ENCODE results near the gene NDUFV2. TPM values are rescaled to one million over a fixed set of nuclear protein-coding genes. Genes with fewer than 3 reads are reported as not detected.

NDUFV2 gene
- total and polyA plus RNA-seq, 2 donors (not counting 3 experiments of a cell fraction or from before 2014, with no cell fraction given) = 65.7 to 152 TPM

GRCh38 chr18:9153256-9153655 is 50.8 kb downstream of the NDUFV2 start:
- H3K27ac ChIP-seq (ENCODE audit: insufficient read depth, low read depth, low read length) = no peak overlapping the region
- peaks cover 3% of the 10 kb centered on the region for H3K9me1 ChIP-seq (replicated peaks; ENCODE audit: control insufficient read depth, extremely low read depth, insufficient read depth, low read length)
- H3K9me3 ChIP-seq (replicated peaks; ENCODE audit: control insufficient read depth, insufficient read depth, low read length) = no peaks in the 10 kb centered on the region
- H2AFZ ChIP-seq (ENCODE audit: low read depth, low read length) = no peak overlapping the region
- H3K9ac ChIP-seq (replicated peaks; ENCODE audit: extremely low read depth, insufficient read depth, low read length) = no peak overlapping the region
- no peak overlapping the region for H3K4me2 ChIP-seq (ENCODE audit: insufficient read depth, low read length)
- dilution Hi-C loops (cut with MboI; ENCODE audit: extremely low pct_ligation_motif_present, low sequenced_read_pairs) (no loop called here), intact Hi-C loops (cut with micrococcal nuclease) (no loop called here)
- peaks cover 2% of the 10 kb centered on the region for H4K20me1 ChIP-seq (replicated peaks; ENCODE audit: control insufficient read depth, extremely low read depth, insufficient read depth, low read length)
- FAIRE-seq (no peak), DNase-seq (ENCODE audit: low read depth, low spot score) (peak; percentile 43)
- H3K36me3 ChIP-seq (ENCODE audit: control insufficient read depth in 2 of 2, extremely low read depth in 1 of 2, insufficient read depth in 2 of 2, low read length in 2 of 2) = no peaks in the 10 kb centered on the region
- no peaks in the 10 kb centered on the region for H3K27me3 ChIP-seq (ENCODE audit: control insufficient read depth in 2 of 2, insufficient read depth in 2 of 2, low read length in 2 of 2)
- H3K79me2 ChIP-seq (ENCODE audit: control insufficient read depth, insufficient read depth, low read length) = peaks cover 82% of the 10 kb centered on the region
- no peak for TF ChIP-seq GATA2 (IDR thresholded peaks at IDR 0.05; ENCODE audit: insufficient read depth, insufficient read length, low read depth, low read length)
- TF ChIP-seq MAX (IDR thresholded peaks at IDR 0.05; ENCODE audit: insufficient read depth, insufficient read length) = no peak
- TF ChIP-seq POLR2AphosphoS5 (IDR thresholded peaks at IDR 0.05; ENCODE audit: insufficient read depth, low read depth, low read length) = no peak
- TF ChIP-seq JUN (IDR thresholded peaks at IDR 0.05; ENCODE audit: borderline replicate concordance, insufficient read depth, insufficient read length, low read depth) = no peak
- no peak for TF ChIP-seq EZH2 (IDR thresholded peaks at IDR 0.05; ENCODE audit: borderline replicate concordance, low read depth, low read length, severe bottlenecking)
- H3K4me3 ChIP-seq (replicated peaks in 1 of 3; ENCODE audit: insufficient read depth in 1 of 3, low read depth in 1 of 3, low read length in 3 of 3) = no peak overlapping the region
- ChIA-PET CTCF (interaction anchor here (1.1 to 2.3 kb wide), 2 partner anchors 13 to 80 kb away, joined by 4 to 10 read pairs; no protein-coding TSS in a partner anchor), POLR2A (no interaction called here)
- no TSS peak for BruUV-seq (replicated peaks)
- H3K4me1 ChIP-seq (ENCODE audit: control insufficient read depth, extremely low read depth, insufficient read depth, low read length) = peaks cover 2% of the 10 kb centered on the region

DNA sequence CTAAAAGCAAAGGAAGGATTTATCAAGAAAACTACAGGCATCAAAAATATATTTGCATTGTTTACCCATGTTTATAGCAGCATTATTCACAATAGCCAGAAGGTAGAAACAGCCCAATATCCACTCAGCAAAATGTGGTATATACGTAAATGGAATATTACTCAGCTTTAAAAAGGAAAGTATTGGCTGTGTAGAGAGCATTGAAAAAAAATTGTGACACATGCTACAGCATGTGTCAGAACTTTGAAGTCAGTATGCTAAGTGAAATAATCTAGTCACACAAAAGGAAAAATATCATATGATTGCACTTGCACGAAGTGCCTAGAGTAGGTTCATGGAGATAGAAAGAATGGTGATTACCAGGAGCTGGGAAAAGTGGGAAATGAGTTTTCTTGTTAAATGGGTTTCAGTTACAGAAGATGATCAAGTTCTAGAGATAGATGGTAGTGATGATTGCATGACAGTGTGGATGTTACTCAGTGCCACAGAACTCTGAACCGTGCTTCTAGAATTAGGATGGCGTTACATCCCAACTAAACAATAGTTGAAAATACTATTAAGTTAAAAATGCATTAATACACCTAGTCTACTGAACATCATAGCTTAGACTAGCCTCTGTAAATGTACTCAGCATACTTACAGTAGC is 54.2 kb downstream of the NDUFV2 start:
- peaks cover 2% of the 10 kb centered on the region for H4K20me1 ChIP-seq (replicated peaks; ENCODE audit: control insufficient read depth, extremely low read depth, insufficient read depth, low read length)
- peaks cover 2% of the 10 kb centered on the region for H3K4me1 ChIP-seq (ENCODE audit: control insufficient read depth, extremely low read depth, insufficient read depth, low read length)
- H3K27ac ChIP-seq (ENCODE audit: insufficient read depth, low read depth, low read length) = no peak overlapping the region
- TF ChIP-seq FOS (IDR thresholded peaks at IDR 0.05; ENCODE audit: borderline replicate concordance, insufficient read depth, low read length) = no peak
- no peak for TF ChIP-seq EZH2 (IDR thresholded peaks at IDR 0.05; ENCODE audit: borderline replicate concordance, low read depth, low read length, severe bottlenecking)
- TF ChIP-seq POLR2AphosphoS5 (IDR thresholded peaks at IDR 0.05; ENCODE audit: insufficient read depth, low read depth, low read length) = no peak
- no peak for TF ChIP-seq GATA2 (IDR thresholded peaks at IDR 0.05; ENCODE audit: insufficient read depth, insufficient read length, low read depth, low read length)
- no peaks in the 10 kb centered on the region for H3K9me3 ChIP-seq (replicated peaks; ENCODE audit: control insufficient read depth, insufficient read depth, low read length)
- no peak overlapping the region for H3K4me2 ChIP-seq (ENCODE audit: insufficient read depth, low read length)
- FAIRE-seq (no peak), DNase-seq (ENCODE audit: low read depth, low spot score) (no peak)
- H3K27me3 ChIP-seq (ENCODE audit: control insufficient read depth in 2 of 2, insufficient read depth in 2 of 2, low read length in 2 of 2) = no peaks in the 10 kb centered on the region
- H3K79me2 ChIP-seq (ENCODE audit: control insufficient read depth, insufficient read depth, low read length) = peaks cover 81% of the 10 kb centered on the region
- intact Hi-C loops (cut with micrococcal nuclease) = no loop called here
- H3K36me3 ChIP-seq (ENCODE audit: control insufficient read depth in 2 of 2, extremely low read depth in 1 of 2, insufficient read depth in 2 of 2, low read length in 2 of 2) = no peaks in the 10 kb centered on the region
- no TSS peak for BruUV-seq (replicated peaks)
- no peak overlapping the region for H3K4me3 ChIP-seq (replicated peaks in 1 of 3; ENCODE audit: insufficient read depth in 1 of 3, low read depth in 1 of 3, low read length in 3 of 3)
- H2AFZ ChIP-seq (ENCODE audit: low read depth, low read length) = no peak overlapping the region
- H3K9ac ChIP-seq (replicated peaks; ENCODE audit: extremely low read depth, insufficient read depth, low read length) = no peak overlapping the region
- dilution Hi-C loops (cut with MboI; ENCODE audit: extremely low pct_ligation_motif_present, low sequenced_read_pairs) = no loop called here
- H3K9me1 ChIP-seq (replicated peaks; ENCODE audit: control insufficient read depth, extremely low read depth, insufficient read depth, low read length) = peaks cover 3% of the 10 kb centered on the region
- ChIA-PET POLR2A (no interaction called here), CTCF (no interaction called here)

Measured in endothelial cell of umbilical vein (primary cell).